Esophagus muscularis mucosa (tissue), 4 donors: Measurements from ENCODE around the gene ECE2. TPM values are rescaled to one million over a fixed set of nuclear protein-coding genes. Genes with fewer than 3 reads are reported as not detected.
A peak's percentile ranks its signal among the peaks of the same experiment; 100 is the strongest.

Experiments used
- DNase-seq: peaks from one replicate; pipeline ENCODE4 v3.0.0-alpha.2; 2017; ENCODE audit errors: extremely low spot score
- H3K27ac ChIP-seq, 4 donors: fragments of 200-600 bp; sonication (generic); replicated peaks in 1 of 4; 1 replicate in 3 of 4; 2 replicates in 1 of 4; pipeline ENCODE4 v1.5.1; 2016 to 2019; ENCODE audit warnings: mild to moderate bottlenecking in 1 of 4
- H3K27me3 ChIP-seq, 4 donors: fragments of 200-600 bp; sonication (generic); one replicate each; pipeline versions ENCODE4 v1.5.1 to v1.6.0; 2016 to 2019
- H3K36me3 ChIP-seq, 4 donors: fragments of 200-600 bp; sonication (generic); one replicate each; pipeline ENCODE4 v1.5.1; 2016 to 2019
- H3K4me1 ChIP-seq, 4 donors: fragments of 200-600 bp; sonication (generic); one replicate each; pipeline ENCODE4 v1.5.1; 2016 to 2019
- H3K4me3 ChIP-seq, 4 donors: fragments of 200-600 bp; sonication (generic); 1 replicate in 2 of 4; 2 replicates in 2 of 4; pipeline ENCODE4 v1.5.1; 2016 to 2019; ENCODE audit warnings: mild to moderate bottlenecking in 4 of 4, moderate library complexity in 1 of 4
- H3K9me3 ChIP-seq, 4 donors: fragments of 200-600 bp; sonication (generic); 1 replicate in 3 of 4; 2 replicates in 1 of 4; pipeline ENCODE4 v1.5.1; 2016 to 2019
- EP300 ChIP-seq: sonication (generic); formaldehyde crosslinking; IDR thresholded peaks from one replicate; pipeline ENCODE4 v1.6.1; 2017; ENCODE audit warnings: antibody characterized with exemption
- POLR2A ChIP-seq: fragments of 450-650 bp; IDR thresholded peaks from one replicate; pipeline ENCODE4 v1.6.1; 2017; ENCODE audit warnings: antibody characterized with exemption, moderate library complexity, mild to moderate bottlenecking, low read depth
- POLR2AphosphoS5 ChIP-seq, 2 donors: sonication (generic); formaldehyde crosslinking; IDR thresholded peaks; one replicate each; pipeline ENCODE4 v1.6.1; 2017; ENCODE audit warnings: antibody characterized with exemption in 2 of 2
- WGBS: methylation state at CpG from one replicate; pipeline ENCODE4 v1.1.5; 2018; 5-methylcytosine and 5-hydroxymethylcytosine counted together
- intact Hi-C: fragments of 100-400 bp; cut with DNase I; formaldehyde crosslinking; loops from one replicate; pipeline ENCODE4 v1.15.1; 2023
- total RNA-seq, 4 donors: library from RNA; depleted of rRNA; stranded (reverse); fragments of >200 nt; gene quantifications; one replicate each; pipeline versions ENCODE4 v1.1.0 to v1.2.1, GENCODE V29; 2016
- TF ChIP-seq, protein P1 (sequence below), 3 experiments: fragments of 200-600 bp in 2 of 3; fragments of 450-650 bp in 1 of 3; sonication (generic) in 2 of 3; IDR thresholded peaks; one replicate each; pipeline ENCODE4 v1.5.1; 2017 to 2019; ENCODE audit warnings: antibody characterized with exemption in 3 of 3, mild to moderate bottlenecking in 2 of 3, moderate library complexity in 1 of 3

The ECE2 gene
- total RNA-seq, 4 donors from 2014 or later = 0.42 to 0.69 (median 0.56) TPM

DNA sequence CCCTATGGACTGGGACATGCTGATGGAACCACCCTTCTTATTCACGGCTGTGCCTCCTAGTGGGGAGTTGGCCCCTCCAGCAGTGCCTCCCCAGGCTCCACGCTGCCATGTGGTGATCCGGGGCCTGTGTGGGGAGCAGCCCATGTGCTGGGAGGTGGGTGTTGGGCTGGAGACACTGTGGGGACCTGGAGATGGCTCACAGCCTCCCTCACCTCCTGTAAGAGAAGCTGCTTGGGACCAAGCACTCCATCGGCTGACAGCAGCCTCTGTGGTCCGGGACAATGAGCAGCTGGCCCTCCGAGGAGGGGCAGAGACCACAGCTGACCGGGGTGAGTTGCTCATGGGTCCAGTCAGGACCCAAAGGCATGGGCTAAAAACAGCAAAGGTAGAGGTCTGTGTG, 36.1 kb upstream of the ECE2 start:
- Histone ChIP-seq H3K27me3 (peaks cover 0 to 58% (median 2%) of the 10 kb centered on the region in 4 donors), H3K4me3 (no peak overlapping the region), H3K36me3 (peaks cover 15 to 33% (median 28%) of the 10 kb centered on the region in 4 donors), H3K27ac (no peak overlapping the region), H3K9me3 (no peaks in the 10 kb centered on the region), H3K4me1 (peaks cover 6 to 10% (median 9%) of the 10 kb centered on the region in 4 donors)
- no peak for DNase-seq
- TF ChIP-seq, protein P1, sequence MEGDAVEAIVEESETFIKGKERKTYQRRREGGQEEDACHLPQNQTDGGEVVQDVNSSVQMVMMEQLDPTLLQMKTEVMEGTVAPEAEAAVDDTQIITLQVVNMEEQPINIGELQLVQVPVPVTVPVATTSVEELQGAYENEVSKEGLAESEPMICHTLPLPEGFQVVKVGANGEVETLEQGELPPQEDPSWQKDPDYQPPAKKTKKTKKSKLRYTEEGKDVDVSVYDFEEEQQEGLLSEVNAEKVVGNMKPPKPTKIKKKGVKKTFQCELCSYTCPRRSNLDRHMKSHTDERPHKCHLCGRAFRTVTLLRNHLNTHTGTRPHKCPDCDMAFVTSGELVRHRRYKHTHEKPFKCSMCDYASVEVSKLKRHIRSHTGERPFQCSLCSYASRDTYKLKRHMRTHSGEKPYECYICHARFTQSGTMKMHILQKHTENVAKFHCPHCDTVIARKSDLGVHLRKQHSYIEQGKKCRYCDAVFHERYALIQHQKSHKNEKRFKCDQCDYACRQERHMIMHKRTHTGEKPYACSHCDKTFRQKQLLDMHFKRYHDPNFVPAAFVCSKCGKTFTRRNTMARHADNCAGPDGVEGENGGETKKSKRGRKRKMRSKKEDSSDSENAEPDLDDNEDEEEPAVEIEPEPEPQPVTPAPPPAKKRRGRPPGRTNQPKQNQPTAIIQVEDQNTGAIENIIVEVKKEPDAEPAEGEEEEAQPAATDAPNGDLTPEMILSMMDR (IDR thresholded peaks at IDR 0.05) = no peak
- no peak for TF ChIP-seq POLR2AphosphoS5 (IDR thresholded peaks at IDR 0.05)
- no peak for TF ChIP-seq EP300
- TF ChIP-seq POLR2A = no peak
- intact Hi-C loops = loop anchor here (5.0 kb wide), 1 partner anchor 97 kb away; no protein-coding TSS in a partner anchor
- WGBS = 84% methylated on average over 7 of the region's 7 CpGs

DNA sequence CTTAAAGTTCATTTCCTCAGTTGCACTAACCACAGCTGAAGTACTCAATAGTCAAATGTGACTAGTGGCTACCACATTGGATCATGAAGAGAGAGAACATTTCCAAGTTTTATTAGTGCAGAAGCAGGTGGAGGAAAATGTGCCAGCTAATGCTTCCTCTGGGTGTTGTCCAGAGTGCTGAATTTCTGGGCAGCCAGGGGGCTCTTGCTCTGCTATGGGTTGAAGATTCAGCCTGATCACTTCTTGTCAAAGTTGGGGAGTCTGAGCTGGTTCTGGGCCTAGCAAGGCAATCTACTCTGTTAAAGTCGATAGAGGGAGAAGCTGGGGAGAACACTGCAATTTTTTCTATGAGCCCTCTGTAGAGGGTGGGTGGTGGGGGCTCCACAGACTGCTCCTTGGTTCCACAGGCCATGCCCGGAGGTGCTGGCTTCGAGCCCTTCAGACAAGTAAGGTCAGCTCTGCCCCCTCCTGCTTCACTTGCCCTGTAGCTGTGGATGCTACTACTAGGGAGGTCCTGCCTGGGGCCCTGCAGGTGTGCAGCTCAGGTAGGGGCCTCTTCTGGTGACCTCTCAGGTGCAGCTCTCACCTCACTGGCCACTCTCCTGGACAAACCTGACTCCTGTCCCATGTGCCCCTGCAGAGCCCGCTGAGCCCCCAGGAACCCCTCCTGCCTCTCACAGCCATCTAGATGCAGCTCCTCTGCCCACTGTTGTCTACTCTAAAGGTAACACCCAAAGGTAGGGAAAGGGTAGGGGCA, 35.3 kb upstream of the ECE2 start:
- TF ChIP-seq POLR2A (no peak), EP300 (no peak), POLR2AphosphoS5 (IDR thresholded peaks at IDR 0.05) (no peak)
- TF ChIP-seq, protein P1 (IDR thresholded peaks at IDR 0.05) = peak in 1 of 3 experiments; percentile 5
- no peaks in the 10 kb centered on the region for H3K9me3 ChIP-seq
- no peak for DNase-seq
- peaks cover 0 to 53% (median 2%) of the 10 kb centered on the region in 4 donors for H3K27me3 ChIP-seq
- WGBS = 85% methylated on average over 2 of the region's 4 CpGs
- no peak overlapping the region for H3K4me3 ChIP-seq
- H3K36me3 ChIP-seq = peaks cover 24 to 42% (median 36%) of the 10 kb centered on the region in 4 donors
- intact Hi-C loops = loop anchor here (5.0 kb wide), 1 partner anchor 98 kb away; no protein-coding TSS in a partner anchor
- H3K27ac ChIP-seq = no peak overlapping the region
- peaks cover 6 to 10% (median 9%) of the 10 kb centered on the region in 4 donors for H3K4me1 ChIP-seq

DNA sequence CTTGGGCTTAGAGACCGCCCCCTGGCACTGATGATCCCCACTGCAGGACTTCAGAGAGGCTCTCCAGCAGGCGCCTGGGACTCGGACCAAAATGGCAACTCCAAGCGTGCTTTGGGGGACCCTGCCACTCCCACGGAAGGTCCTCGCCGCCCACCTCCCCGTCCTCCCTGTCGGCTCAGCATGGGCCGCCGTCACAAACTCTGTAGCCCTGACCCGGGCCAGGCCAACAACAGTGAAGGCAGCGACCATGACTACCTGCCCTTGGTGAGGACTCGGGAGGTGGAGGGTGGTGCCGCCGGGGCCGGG, 34.7 kb upstream of the ECE2 start:
- H3K4me3 ChIP-seq = no peak overlapping the region
- peaks cover 0 to 49% (median 2%) of the 10 kb centered on the region in 4 donors for H3K27me3 ChIP-seq
- peaks cover 25 to 45% (median 39%) of the 10 kb centered on the region in 4 donors for H3K36me3 ChIP-seq
- no peak overlapping the region for H3K27ac ChIP-seq
- H3K4me1 ChIP-seq = peaks cover 6 to 10% (median 9%) of the 10 kb centered on the region in 4 donors
- 34% methylated on average over 17 of the region's 17 CpGs for WGBS
- intact Hi-C loops = loop anchor here (5.0 kb wide), 1 partner anchor 99 kb away; no protein-coding TSS in a partner anchor
- no peak for DNase-seq
- no peaks in the 10 kb centered on the region for H3K9me3 ChIP-seq
- TF ChIP-seq EP300 = no peak
- TF ChIP-seq, protein P1 (IDR thresholded peaks at IDR 0.05) = no peak
- TF ChIP-seq POLR2A = no peak
- TF ChIP-seq POLR2AphosphoS5 (IDR thresholded peaks at IDR 0.05) = no peak

DNA sequence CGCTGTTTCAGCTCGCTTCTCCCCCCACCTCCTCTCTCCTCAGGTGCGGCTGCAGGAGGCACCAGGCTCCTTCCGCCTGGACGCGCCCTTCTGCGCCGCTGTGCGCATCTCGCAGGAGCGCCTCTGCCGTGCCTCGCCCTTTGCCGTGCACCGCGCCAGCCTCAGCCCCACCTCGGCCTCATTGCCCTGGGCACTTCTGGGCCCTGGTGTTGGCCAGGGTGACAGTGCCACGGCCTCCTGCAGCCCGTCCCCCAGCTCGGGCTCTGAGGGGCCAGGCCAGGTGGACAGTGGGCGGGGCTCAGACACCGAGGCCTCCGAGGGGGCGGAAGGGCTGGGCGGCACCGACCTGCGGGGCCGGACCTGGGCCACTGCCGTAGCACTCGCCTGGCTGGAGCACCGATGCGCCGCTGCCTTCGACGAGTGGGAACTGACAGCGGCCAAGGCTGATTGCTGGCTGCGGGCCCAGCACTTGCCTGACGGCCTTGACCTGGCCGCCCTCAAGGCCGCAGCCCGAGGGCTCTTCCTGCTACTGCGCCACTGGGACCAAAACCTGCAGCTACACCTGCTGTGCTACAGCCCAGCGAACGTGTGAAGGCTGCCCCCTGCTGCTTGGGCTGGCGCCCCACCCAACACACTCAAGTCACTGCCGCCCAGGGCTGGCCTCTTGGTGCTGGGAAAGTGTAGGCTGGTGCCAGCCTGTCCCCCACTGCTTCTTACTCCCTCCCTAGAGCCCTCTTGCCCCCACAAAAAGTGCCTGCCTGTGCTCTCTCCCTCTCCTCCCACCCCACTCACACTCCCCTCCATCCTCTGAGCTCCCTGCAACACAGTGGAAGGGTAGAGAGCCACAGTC, 34.1 kb upstream of the ECE2 start:
- no peak for DNase-seq
- Histone ChIP-seq H3K27ac (no peak overlapping the region), H3K4me1 (peaks cover 6 to 10% (median 9%) of the 10 kb centered on the region in 4 donors), H3K36me3 (peaks cover 25 to 45% (median 39%) of the 10 kb centered on the region in 4 donors), H3K4me3 (no peak overlapping the region), H3K27me3 (peaks cover 0 to 44% (median 2%) of the 10 kb centered on the region in 4 donors), H3K9me3 (no peaks in the 10 kb centered on the region)
- intact Hi-C loops = loop anchor here (5.0 kb wide), 1 partner anchor 99 kb away; no protein-coding TSS in a partner anchor
- TF ChIP-seq, protein P1 (IDR thresholded peaks at IDR 0.05) = peak; percentile 32 to 55 (median 34)
- no peak for TF ChIP-seq POLR2AphosphoS5 (IDR thresholded peaks at IDR 0.05)
- no peak for TF ChIP-seq POLR2A
- TF ChIP-seq EP300 = no peak
- WGBS = 38% methylated on average over 23 of the region's 46 CpGs
